GM10266 (cell line): Measurements from ENCODE around the gene ZFYVE9.

Source experiments
- DNase-seq: peaks from one replicate; pipeline ENCODE4 v3.0.0; 2012; ENCODE audit errors: extremely low spot score
- TF ChIP-seq, protein P1 (sequence below): IDR thresholded peaks from 2 replicates; pipeline ENCODE4 v1.5.1; 2012; ENCODE audit warnings: mild to moderate bottlenecking, low read depth; ENCODE audit not compliant: control insufficient read depth, insufficient read depth; ENCODE audit errors: missing control alignments

ZFYVE9 gene

DNA sequence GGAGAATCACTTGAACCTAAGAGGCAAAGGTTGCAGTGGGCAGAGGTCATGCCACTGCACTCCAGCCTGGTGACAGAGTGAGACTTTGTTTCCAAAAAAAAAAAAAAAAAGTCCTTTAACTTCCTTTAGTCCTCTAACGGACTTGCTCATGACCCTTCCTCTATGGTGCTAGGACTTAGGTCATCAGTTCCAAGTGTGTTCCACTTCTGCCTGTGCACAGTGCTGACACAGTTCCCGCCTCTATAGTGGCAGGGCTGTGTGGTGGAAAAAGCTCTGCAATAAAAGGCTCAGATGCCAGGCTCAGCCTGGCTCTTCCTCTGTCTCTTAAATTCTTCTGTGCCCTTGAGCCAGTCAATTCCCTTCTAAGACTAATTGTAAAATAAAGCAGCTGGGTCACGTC is 202.1 kb downstream of the ZFYVE9 start:
- TF ChIP-seq, protein P1, sequence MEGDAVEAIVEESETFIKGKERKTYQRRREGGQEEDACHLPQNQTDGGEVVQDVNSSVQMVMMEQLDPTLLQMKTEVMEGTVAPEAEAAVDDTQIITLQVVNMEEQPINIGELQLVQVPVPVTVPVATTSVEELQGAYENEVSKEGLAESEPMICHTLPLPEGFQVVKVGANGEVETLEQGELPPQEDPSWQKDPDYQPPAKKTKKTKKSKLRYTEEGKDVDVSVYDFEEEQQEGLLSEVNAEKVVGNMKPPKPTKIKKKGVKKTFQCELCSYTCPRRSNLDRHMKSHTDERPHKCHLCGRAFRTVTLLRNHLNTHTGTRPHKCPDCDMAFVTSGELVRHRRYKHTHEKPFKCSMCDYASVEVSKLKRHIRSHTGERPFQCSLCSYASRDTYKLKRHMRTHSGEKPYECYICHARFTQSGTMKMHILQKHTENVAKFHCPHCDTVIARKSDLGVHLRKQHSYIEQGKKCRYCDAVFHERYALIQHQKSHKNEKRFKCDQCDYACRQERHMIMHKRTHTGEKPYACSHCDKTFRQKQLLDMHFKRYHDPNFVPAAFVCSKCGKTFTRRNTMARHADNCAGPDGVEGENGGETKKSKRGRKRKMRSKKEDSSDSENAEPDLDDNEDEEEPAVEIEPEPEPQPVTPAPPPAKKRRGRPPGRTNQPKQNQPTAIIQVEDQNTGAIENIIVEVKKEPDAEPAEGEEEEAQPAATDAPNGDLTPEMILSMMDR: no peak
- no peak for DNase-seq

DNA sequence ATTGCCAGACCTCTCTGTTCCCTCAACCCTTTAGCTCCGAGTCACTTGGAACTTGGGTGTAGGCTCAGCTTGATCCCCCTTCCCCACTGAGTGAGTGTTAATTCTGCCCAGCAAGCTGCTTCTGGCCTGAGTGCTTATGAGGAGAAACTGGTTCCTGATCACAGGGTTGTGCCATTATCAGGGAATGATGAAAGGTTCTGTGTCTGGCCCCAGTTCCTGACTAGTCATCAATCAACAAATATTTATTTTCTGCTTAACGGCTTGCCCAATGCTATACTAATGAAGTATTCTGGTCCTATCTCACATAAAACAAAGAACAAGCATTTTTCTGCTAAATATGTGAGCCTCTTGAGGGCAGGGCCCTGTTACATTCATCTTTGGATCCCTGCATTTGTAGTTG is 203.4 kb downstream of the ZFYVE9 start:
- TF ChIP-seq, protein P1: no peak
- no peak for DNase-seq

DNA sequence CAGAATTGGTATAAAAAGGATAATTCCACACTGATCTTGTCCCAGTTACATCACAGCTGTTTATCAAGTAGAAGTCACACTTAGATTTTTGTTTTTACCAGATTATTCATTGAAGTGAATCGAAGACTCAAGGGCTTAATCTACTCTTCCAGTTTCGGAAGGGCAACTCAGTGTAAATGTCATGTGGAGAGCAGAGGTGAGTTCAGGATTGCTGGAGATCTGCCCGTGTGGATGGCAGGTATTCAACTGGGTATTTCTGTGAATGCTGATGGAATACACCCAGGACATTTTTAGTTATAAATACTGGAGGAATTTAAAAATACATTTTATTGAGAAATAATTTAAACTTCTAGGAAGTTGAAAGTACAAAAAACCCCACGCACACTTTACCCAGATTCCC is 204.8 kb downstream of the ZFYVE9 start:
- TF ChIP-seq, protein P1: no peak

DNA sequence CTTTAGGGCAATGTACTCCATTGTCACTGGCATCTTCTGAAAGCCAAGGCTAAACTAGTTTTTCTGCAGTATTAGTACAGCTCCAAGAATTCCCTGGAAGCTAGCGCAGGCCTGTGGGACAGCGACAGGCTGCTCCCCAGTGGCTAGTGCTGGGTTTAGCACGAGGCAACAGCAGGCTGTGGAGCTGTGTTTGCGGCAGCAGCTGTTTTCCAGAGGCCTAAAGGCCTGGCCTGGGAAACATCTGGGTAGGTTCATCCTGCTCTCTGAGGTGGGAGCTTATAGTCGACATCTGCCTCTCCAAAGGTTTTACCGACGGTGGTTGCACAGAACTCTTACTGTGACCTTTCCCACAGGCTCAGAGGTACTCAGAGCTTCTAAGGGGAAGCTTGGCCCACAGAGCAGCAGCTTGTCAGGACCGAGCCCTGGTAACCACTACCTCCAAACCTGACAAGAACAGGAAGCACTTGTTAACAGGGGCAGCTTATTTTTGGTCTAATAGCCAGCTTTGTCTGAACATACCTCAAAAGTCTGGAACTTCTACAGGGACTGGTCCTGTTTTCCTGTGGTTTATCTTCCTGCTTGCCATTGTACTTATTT is 206.9 kb downstream of the ZFYVE9 start:
- TF ChIP-seq, protein P1: no peak
- DNase-seq: no peak

More for the DNA sequence above, 204.8 kb downstream of the ZFYVE9 start:
- no peak for DNase-seq

DNA sequence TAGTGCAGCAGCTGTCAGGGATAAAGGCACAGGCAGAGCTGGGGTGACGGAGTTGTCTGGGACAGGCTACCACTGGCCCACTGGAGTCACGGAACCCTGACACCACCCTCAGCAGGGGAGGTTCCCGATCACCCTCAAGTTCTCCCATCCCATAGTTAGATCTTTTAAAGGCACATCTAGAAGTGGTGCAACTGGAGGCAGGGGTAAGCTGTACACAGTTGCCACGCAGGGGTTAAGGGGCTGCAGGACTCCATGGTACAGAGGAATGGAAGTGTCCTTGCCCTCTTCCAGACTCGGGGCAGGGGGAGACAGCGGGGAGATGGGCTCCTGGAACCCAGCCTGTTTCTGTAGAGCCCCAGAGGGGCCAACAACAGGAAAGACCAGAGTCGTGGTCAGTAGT is 210.8 kb downstream of the ZFYVE9 start:
- DNase-seq: no peak
- TF ChIP-seq, protein P1: no peak

DNA sequence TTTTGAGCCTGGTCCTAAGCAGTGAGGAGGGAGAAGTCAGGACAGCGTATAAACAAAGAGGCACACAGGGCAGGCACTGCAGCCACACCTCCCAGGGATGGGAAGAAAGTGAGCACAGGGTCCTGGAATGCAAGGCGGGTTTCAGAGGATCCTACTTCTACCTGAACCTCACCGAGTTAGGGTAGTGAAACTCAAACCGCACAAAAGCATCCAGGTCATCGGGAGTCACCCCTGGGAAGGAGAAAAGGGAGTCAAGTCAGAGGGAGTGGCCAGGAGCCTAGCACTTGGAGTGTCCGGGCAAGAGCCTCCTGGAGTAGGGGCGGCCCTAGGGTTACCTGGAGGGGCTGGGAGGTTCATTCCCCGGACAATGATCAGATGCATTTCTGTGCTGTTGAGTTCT is 213.5 kb downstream of the ZFYVE9 start:
- TF ChIP-seq, protein P1: no peak
- DNase-seq: no peak

DNA sequence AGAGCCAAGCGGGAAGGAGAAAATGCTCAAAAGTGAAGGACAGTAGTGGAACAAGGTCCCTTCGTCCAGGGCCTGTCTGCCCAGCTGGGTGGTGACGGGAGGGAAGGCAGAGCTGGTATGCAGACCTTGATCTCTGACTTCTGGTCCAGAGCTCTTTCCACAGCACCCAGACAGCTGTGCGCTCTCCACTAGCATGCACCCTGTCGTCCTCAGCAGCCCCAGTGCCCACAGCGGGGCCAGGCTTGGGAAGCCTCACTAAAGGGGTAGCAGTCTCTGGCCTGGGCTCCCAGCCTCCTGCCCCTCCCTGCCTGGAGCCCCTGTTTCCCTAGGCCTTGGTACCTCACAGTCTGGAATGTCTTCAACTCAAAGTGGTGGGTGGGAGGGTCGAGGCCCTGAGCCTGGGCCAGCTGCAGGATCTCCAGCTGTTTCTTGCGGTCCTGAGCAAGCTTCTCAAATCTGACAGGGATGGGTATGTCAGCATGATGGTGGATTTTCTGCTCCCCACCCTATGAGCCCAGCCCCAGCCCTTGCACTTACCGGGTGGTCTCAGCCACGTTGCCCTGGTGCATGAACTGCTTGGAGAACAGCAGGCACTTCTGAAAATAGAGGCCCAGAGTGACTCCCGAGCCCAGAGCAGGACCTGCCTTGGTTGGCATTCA is 214.1 kb downstream of the ZFYVE9 start:
- no peak for DNase-seq
- TF ChIP-seq, protein P1: no peak
